Nephron (organoid): ENCODE data around the gene TMEM59L.
A peak's percentile ranks its signal among the peaks of the same experiment; 100 is the strongest.

Experiments used
- H3K27ac Mint-ChIP-seq, 3 experiments: 2 replicates each; pipeline ENCODE4 v1.8.0; 2020; ENCODE audit warnings: mixed read lengths in 3 of 3, mild to moderate bottlenecking in 2 of 3, moderate library complexity in 1 of 3
- H3K27me3 Mint-ChIP-seq: 2 replicates; pipeline ENCODE4 v1.8.0; 2021; ENCODE audit warnings: low read depth, mild to moderate bottlenecking, moderate library complexity, mixed read lengths
- H3K36me3 Mint-ChIP-seq: 2 replicates; pipeline ENCODE4 v1.8.0; 2020; ENCODE audit warnings: low read depth, mixed read lengths
- H3K4me1 Mint-ChIP-seq: 2 replicates; pipeline ENCODE4 v1.8.0; 2020; ENCODE audit warnings: mixed read lengths
- H3K4me3 Mint-ChIP-seq, 3 experiments: 2 replicates each; pipeline ENCODE4 v1.8.0; 2020; ENCODE audit warnings: mild to moderate bottlenecking in 3 of 3, mixed read lengths in 3 of 3, moderate library complexity in 2 of 3
- H3K9me3 Mint-ChIP-seq: 2 replicates; pipeline ENCODE4 v1.8.0; 2020; ENCODE audit warnings: mixed read lengths
- TF ChIP-seq, protein P1 (sequence below), 3 experiments: fragments of 200-600 bp; sonication (generic); IDR thresholded peaks; one replicate each; pipeline ENCODE4 v1.5.0; 2021; ENCODE audit warnings: antibody characterized with exemption in 3 of 3; ENCODE audit not compliant: unreplicated experiment in 3 of 3

TMEM59L gene

DNA sequence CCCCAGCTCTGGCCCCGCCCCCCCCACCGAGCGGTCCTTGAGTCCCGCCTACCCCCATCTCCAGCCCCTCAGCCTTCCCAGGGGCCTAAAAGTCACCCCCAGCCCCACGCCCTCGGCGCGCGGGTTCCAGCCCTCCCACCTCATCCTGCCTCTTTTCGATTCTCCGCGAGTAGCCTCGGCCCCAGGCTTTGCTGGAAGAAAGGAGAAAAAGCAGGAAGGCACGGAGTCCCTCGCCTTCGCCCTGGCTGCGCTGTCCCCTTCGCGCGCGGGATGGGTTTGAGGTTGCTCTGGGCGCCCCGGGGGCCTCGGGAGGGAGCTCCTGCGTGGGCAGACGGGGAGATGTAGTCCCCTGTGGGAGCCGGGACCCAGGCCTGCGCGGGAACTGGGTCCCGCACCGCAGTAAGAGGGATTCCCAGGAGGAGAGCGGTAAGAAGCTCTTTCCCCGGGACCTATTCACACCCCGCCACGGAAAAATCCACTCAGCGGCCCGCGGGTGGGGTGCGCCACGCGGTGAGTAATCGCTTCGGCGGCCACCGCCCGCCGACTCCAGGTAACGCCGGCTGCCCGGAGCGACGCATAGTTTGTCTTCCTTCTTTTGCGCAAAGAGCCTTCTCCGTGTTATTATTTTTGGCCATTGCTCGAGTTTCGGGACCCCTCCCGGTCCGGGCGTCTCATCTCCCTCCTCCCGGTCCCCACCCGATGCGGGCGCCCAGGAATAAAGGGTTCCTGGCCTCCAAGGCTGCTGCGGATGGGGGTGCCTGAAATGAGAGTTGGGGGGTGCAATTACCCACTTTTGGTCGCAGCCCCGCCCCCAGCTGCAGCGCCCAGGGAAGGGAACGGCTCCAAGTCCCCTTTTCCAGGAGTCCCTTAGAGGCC lies 5.2 kb upstream of the TMEM59L start:
- H3K36me3 Mint-ChIP-seq: no peaks in the 10 kb centered on the region
- TF ChIP-seq, protein P1, sequence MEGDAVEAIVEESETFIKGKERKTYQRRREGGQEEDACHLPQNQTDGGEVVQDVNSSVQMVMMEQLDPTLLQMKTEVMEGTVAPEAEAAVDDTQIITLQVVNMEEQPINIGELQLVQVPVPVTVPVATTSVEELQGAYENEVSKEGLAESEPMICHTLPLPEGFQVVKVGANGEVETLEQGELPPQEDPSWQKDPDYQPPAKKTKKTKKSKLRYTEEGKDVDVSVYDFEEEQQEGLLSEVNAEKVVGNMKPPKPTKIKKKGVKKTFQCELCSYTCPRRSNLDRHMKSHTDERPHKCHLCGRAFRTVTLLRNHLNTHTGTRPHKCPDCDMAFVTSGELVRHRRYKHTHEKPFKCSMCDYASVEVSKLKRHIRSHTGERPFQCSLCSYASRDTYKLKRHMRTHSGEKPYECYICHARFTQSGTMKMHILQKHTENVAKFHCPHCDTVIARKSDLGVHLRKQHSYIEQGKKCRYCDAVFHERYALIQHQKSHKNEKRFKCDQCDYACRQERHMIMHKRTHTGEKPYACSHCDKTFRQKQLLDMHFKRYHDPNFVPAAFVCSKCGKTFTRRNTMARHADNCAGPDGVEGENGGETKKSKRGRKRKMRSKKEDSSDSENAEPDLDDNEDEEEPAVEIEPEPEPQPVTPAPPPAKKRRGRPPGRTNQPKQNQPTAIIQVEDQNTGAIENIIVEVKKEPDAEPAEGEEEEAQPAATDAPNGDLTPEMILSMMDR (IDR thresholded peaks at IDR 0.05; ENCODE audit: unreplicated experiment in 3 of 3): no peak

DNA sequence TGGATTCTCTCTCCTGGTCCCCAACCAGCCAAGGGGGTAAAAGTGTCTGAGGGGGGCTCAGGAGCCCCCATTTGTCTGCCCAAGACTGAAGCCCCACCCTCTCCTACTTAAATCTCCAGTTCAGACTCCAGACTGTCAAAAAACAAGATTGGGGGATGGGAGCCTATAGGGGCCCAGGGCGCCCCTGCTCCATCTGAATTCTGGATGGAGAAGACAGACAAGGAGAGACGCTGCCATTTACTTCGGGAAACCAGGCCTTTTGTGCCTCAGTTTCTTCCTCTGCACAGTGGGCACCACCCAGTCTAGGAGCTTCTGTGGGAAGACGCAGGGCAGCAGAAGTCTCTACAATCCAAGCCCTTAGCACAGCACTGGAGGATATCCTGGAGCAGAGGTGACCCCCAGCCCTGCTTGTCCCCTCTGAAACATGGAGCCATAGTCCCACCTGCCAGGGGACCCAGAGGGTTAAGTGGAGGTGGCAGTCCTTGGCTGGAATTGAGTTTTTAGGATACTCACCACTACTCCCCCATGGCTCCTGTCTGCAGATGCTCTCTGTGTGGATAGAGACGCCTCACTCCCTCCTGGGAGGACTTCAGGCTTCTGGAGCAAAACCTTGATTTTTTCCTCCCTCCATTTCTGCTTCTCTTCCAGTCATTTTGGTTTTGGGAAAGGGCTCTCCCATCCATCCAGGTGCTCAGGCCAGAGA lies 4.4 kb upstream of the TMEM59L start:
- TF ChIP-seq, protein P1 (IDR thresholded peaks at IDR 0.05; ENCODE audit: unreplicated experiment in 3 of 3): no peak

More for the DNA sequence above, 5.2 kb upstream of the TMEM59L start:
- H3K4me1 Mint-ChIP-seq: peaks cover 25% of the 10 kb centered on the region
- H3K9me3 Mint-ChIP-seq: no peaks in the 10 kb centered on the region
- no peak overlapping the region for H3K27ac Mint-ChIP-seq
- H3K4me3 Mint-ChIP-seq: peak overlapping the region in 2 of 3 experiments; percentile 30 to 65
- H3K27me3 Mint-ChIP-seq: peaks cover 85% of the 10 kb centered on the region

DNA sequence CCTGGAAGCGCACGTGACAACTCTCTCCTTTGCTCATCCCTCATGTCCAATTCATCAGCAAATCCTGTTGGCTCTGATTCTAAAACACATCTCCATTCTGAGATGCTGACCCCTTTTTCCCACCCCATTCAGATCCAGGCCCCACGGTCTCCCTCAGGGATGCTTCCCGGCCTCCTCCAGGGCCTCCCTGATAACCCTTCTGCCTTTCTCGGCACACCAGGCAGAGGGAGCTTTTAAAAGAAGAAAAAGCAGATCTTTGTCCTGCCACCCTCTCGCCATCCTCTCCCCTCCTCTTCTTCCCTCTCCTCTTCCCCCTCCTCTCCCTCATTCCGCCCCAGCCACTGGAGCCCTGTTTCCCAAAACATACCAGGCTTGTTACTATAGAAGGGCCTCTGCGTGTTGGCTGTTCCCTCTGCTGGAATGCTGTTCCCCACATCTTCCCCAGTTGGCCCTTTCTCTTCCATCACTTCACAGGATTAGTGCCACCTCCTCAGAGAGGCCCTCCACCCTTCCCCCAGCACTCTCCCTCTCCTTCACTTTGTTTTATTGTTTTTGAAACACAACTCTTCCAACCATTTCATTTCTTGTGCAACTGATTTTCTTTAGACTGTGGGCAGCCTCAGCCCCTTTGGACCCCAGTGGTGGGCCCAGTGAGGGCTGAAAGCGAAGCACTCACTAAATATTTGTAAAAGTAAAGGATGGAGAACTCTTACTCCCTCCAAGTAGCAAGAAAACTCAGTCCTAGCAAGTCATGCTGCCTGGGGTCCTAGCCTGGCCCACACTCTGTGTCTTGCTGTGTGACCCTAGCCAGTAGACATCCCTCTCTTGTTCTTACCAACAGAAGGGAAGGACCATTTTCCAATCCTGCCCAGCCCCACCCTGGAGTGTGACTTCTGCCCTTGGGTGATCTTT lies 3.6 kb upstream of the TMEM59L start:
- peaks cover 87% of the 10 kb centered on the region for H3K27me3 Mint-ChIP-seq
- no peaks in the 10 kb centered on the region for H3K9me3 Mint-ChIP-seq
- no peaks in the 10 kb centered on the region for H3K36me3 Mint-ChIP-seq
- TF ChIP-seq, protein P1 (IDR thresholded peaks at IDR 0.05; ENCODE audit: unreplicated experiment in 3 of 3): no peak
- no peak overlapping the region for H3K27ac Mint-ChIP-seq
- peaks cover 19% of the 10 kb centered on the region for H3K4me1 Mint-ChIP-seq
- peak overlapping the region; percentile 7 to 69 (median 46) for H3K4me3 Mint-ChIP-seq

More for the DNA sequence above, 4.4 kb upstream of the TMEM59L start:
- Mint-ChIP-seq H3K36me3 (no peaks in the 10 kb centered on the region), H3K4me1 (peaks cover 20% of the 10 kb centered on the region), H3K27ac (no peak overlapping the region), H3K9me3 (no peaks in the 10 kb centered on the region), H3K4me3 (peak overlapping the region; percentile 46 to 69 (median 65)), H3K27me3 (peaks cover 83% of the 10 kb centered on the region)

DNA sequence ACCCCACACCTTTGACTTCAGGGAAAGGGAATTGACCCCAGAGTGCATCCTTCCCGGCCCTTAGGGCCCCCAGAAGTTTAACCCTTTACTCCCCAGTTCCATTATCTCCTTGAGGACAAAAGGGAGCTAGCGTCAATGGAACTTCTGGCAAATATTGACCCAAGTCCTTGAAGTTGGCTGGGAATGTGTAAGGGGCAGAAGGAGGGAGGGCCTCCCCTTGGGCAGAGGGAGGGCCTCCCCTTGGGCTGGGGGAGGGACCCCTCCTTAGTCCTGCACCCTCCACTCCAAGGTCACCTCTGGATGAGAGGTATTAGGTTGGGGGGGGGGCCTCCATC lies 3.0 kb upstream of the TMEM59L start:
- TF ChIP-seq, protein P1 (IDR thresholded peaks at IDR 0.05; ENCODE audit: unreplicated experiment in 3 of 3): no peak
- Mint-ChIP-seq H3K27me3 (peaks cover 87% of the 10 kb centered on the region), H3K27ac (no peak overlapping the region), H3K4me3 (peak overlapping the region in 1 of 3 experiments; percentile 30), H3K4me1 (peaks cover 19% of the 10 kb centered on the region), H3K36me3 (no peaks in the 10 kb centered on the region), H3K9me3 (no peaks in the 10 kb centered on the region)

DNA sequence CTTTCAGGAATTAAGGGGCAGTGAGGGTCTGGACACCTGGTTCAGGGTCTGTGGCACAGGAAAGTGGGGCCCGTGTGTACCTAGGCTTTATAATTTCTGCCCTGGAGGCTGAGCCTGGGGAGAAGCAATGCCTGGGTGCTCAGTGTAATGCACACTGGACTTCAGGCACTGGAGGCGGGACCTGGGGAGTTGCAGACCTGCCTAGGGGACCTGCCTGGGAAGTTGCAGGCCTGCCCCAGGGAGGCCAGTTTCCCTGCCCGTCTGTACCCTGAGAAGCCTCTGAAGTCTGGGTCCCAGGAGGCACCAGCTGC lies 2.5 kb upstream of the TMEM59L start:
- Mint-ChIP-seq H3K27me3 (peaks cover 87% of the 10 kb centered on the region), H3K9me3 (no peaks in the 10 kb centered on the region), H3K27ac (no peak overlapping the region), H3K4me3 (no peak overlapping the region), H3K4me1 (peaks cover 17% of the 10 kb centered on the region), H3K36me3 (no peaks in the 10 kb centered on the region)
- TF ChIP-seq, protein P1 (IDR thresholded peaks at IDR 0.05; ENCODE audit: unreplicated experiment in 3 of 3): no peak
